Germinal center (tissue), 1 donor: Measurements from ENCODE around the gene TREML4.

ENCODE experiments used
- DNase-seq: peaks from one replicate; pipeline ENCODE4 v3.0.0; 2012; ENCODE audit warnings: mixed read lengths, low spot score

Gene TREML4

DNA sequence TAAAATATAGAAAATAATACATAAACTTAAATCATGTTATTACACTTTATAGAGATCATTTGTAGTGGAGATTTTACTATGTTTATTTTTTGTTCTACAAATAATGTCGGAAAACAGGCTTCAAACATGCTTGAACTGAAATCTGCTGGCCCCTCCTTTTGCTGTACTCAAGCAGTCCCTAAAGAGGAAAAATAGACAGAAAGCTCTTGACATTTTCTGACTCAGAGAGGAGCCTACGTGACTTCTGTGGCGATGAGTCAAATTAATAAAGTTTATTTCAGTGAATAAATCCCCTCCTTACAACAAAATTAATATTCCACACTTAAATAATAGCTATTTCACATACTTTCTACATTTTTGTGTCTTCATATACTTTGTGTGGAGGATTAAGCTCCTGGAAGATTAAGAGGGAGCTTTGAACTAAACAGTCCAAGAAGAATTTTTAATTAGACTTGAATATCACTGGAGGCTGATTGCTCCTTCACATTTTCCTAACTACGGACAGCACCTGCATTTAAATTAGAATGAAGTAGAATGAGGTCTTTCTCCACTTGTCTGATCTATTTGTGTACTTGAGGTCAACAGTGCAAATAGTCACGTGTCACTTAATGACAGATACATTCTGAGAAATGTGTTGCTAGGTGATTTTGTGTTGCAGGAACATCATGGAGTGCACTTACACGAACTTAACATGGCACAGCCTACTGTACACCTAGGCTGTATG, 60.0 kb downstream of the TREML4 start:
- peak; percentile 25 for DNase-seq
